Measurements from ENCODE around the gene NR2F1-AS1. TPM values are rescaled to one million over a fixed set of nuclear protein-coding genes. Genes with fewer than 3 reads are reported as not detected.

The NR2F1-AS1 gene
- polyA plus RNA-seq, 1 donor (not counting 4 experiments of a cell fraction or from before 2014, with no cell fraction given): 0.25 TPM

GRCh38 chr5:93598091-93599000, 17.3 kb upstream of the NR2F1-AS1 start:
- Histone ChIP-seq H4K20me1 (ENCODE audit: control insufficient read depth, extremely low read depth, insufficient read depth, low read length) (no peaks in the 10 kb centered on the region), H3K4me3 (ENCODE audit: control insufficient read depth in 2 of 3, extremely low read depth in 1 of 3, insufficient read depth in 2 of 3, low read depth in 1 of 3, low read length in 3 of 3) (no peak overlapping the region), H3K9me3 (ENCODE audit: control insufficient read depth, low read depth, low read length) (peaks cover 11% of the 10 kb centered on the region), H3K79me2 (ENCODE audit: control insufficient read depth, insufficient read depth, low read length) (no peaks in the 10 kb centered on the region), H2AFZ (ENCODE audit: control insufficient read depth, low read length) (no peak overlapping the region), H3K9ac (ENCODE audit: control insufficient read depth, extremely low read depth, insufficient read depth, low read length) (no peak overlapping the region), H3K4me1 (ENCODE audit: control insufficient read depth, extremely low read depth, insufficient read depth, low read length) (no peaks in the 10 kb centered on the region), H3K27ac (ENCODE audit: control insufficient read depth, insufficient read depth, low read length) (no peak overlapping the region), H3K4me2 (ENCODE audit: control insufficient read depth, extremely low read depth, insufficient read depth, low read depth, low read length) (no peak overlapping the region), H3K9me1 (ENCODE audit: control insufficient read depth, extremely low read depth, insufficient read depth, low read length) (no peaks in the 10 kb centered on the region), H3K27me3 (ENCODE audit: control insufficient read depth, extremely low read depth, insufficient read depth, low read length) (peaks cover 99% of the 10 kb centered on the region), H3K36me3 (ENCODE audit: control insufficient read depth in 2 of 2, extremely low read depth in 1 of 2, insufficient read depth in 2 of 2, low read length in 2 of 2) (no peaks in the 10 kb centered on the region)
- DNase-seq (ENCODE audit: low read depth, low spot score) (no peak), FAIRE-seq (no peak)
- dilution Hi-C loops (cut with MboI; ENCODE audit: extremely low pct_ligation_motif_present, low sequenced_read_pairs): no loop called here
- TF ChIP-seq CTCF (optimal IDR thresholded peaks at IDR 0.05 in 1 of 3, IDR thresholded peaks at IDR 0.05 in 1 of 3, conservative IDR thresholded peaks at IDR 0.05 in 1 of 3; ENCODE audit: extremely low read depth in 1 of 3, insufficient read depth in 2 of 3, low read length in 3 of 3) (no peak), EZH2 (IDR thresholded peaks at IDR 0.05; ENCODE audit: low read length) (no peak)

GRCh38 chr5:93596676-93597490, 15.9 kb upstream of the NR2F1-AS1 start:
- Histone ChIP-seq H3K4me1 (ENCODE audit: control insufficient read depth, extremely low read depth, insufficient read depth, low read length) (no peaks in the 10 kb centered on the region), H3K9me1 (ENCODE audit: control insufficient read depth, extremely low read depth, insufficient read depth, low read length) (no peaks in the 10 kb centered on the region), H3K27ac (ENCODE audit: control insufficient read depth, insufficient read depth, low read length) (no peak overlapping the region), H2AFZ (ENCODE audit: control insufficient read depth, low read length) (no peak overlapping the region), H3K4me3 (ENCODE audit: control insufficient read depth in 2 of 3, extremely low read depth in 1 of 3, insufficient read depth in 2 of 3, low read depth in 1 of 3, low read length in 3 of 3) (no peak overlapping the region), H4K20me1 (ENCODE audit: control insufficient read depth, extremely low read depth, insufficient read depth, low read length) (no peaks in the 10 kb centered on the region), H3K9me3 (ENCODE audit: control insufficient read depth, low read depth, low read length) (peaks cover 11% of the 10 kb centered on the region), H3K9ac (ENCODE audit: control insufficient read depth, extremely low read depth, insufficient read depth, low read length) (no peak overlapping the region), H3K79me2 (ENCODE audit: control insufficient read depth, insufficient read depth, low read length) (no peaks in the 10 kb centered on the region), H3K36me3 (ENCODE audit: control insufficient read depth in 2 of 2, extremely low read depth in 1 of 2, insufficient read depth in 2 of 2, low read length in 2 of 2) (no peaks in the 10 kb centered on the region), H3K4me2 (ENCODE audit: control insufficient read depth, extremely low read depth, insufficient read depth, low read depth, low read length) (no peak overlapping the region), H3K27me3 (ENCODE audit: control insufficient read depth, extremely low read depth, insufficient read depth, low read length) (peaks cover 92% of the 10 kb centered on the region)
- DNase-seq (ENCODE audit: low read depth, low spot score) (no peak), FAIRE-seq (no peak)
- TF ChIP-seq EZH2 (IDR thresholded peaks at IDR 0.05; ENCODE audit: low read length): no peak
- peak in 1 of 3 experiments; percentile 18 for TF ChIP-seq CTCF (optimal IDR thresholded peaks at IDR 0.05 in 1 of 3, IDR thresholded peaks at IDR 0.05 in 1 of 3, conservative IDR thresholded peaks at IDR 0.05 in 1 of 3; ENCODE audit: extremely low read depth in 1 of 3, insufficient read depth in 2 of 3, low read length in 3 of 3)
- dilution Hi-C loops (cut with MboI; ENCODE audit: extremely low pct_ligation_motif_present, low sequenced_read_pairs): no loop called here

All from keratinocyte (primary cell).